IgD-negative memory B cell (primary cell): Measurements from ENCODE around the gene TOGARAM1. TPM values are rescaled to one million over a fixed set of nuclear protein-coding genes. Genes with fewer than 3 reads are reported as not detected.

Source experiments
- H3K27ac Mint-ChIP-seq, 3 donors: one replicate each; pipeline ENCODE4 v1.8.0; 2020 to 2022; ENCODE audit warnings: mild to moderate bottlenecking in 3 of 3, mixed read lengths in 3 of 3, moderate library complexity in 1 of 3
- H3K27me3 Mint-ChIP-seq: one replicate; pipeline ENCODE4 v1.8.0; 2021; ENCODE audit warnings: mixed read lengths
- H3K36me3 Mint-ChIP-seq: one replicate; pipeline ENCODE4 v1.8.0; 2020; ENCODE audit warnings: mild to moderate bottlenecking, mixed read lengths
- H3K4me1 Mint-ChIP-seq, 3 donors: one replicate each; pipeline ENCODE4 v1.8.0; 2020 to 2022; ENCODE audit warnings: mixed read lengths in 3 of 3, mild to moderate bottlenecking in 1 of 3
- H3K4me3 Mint-ChIP-seq, 4 donors: one replicate each; pipeline ENCODE4 v1.8.0; 2020 to 2022; ENCODE audit warnings: mild to moderate bottlenecking in 4 of 4, mixed read lengths in 4 of 4, moderate library complexity in 3 of 4
- H3K9me3 Mint-ChIP-seq, 3 donors: one replicate each; pipeline ENCODE4 v1.8.0; 2020 to 2021; ENCODE audit warnings: mixed read lengths in 3 of 3, mild to moderate bottlenecking in 1 of 3
- polyA plus RNA-seq: library from polyadenylated mRNA; unstranded; fragments of 300-500 nt; fragmentation: Illumina TruSeq; gene quantifications from one replicate; pipeline ENCODE4 v1.2.3, GENCODE V29; 2021

Gene TOGARAM1
- 11.0 TPM for polyA plus RNA-seq

GRCh38 chr14:44961554-44962333, at the start of gene TOGARAM1, which contains the start of gene KLHL28:
Gene TOGARAM1 (plus strand): TSS chr14:44962190. CDS start chr14:44962422, 232 bp downstream.
Gene KLHL28 (minus strand): TSS chr14:44961947. CDS start chr14:44945928, 16,019 bp downstream.
- H3K36me3 Mint-ChIP-seq: peaks cover 2% of the 10 kb centered on the region
- no peak within 1 kb of the TSS for H3K27ac Mint-ChIP-seq
- peaks cover 0 to 5% (median 0%) of the 10 kb centered on the region in 3 donors for H3K9me3 Mint-ChIP-seq
- no peak within 1 kb of the TSS for H3K4me3 Mint-ChIP-seq
- peaks cover 33 to 48% (median 43%) of the 10 kb centered on the region in 3 donors for H3K4me1 Mint-ChIP-seq
- H3K27me3 Mint-ChIP-seq: no peaks in the 10 kb centered on the region

- H3K27me3 Mint-ChIP-seq: peaks cover 15% of the 10 kb centered on the region
- H3K36me3 Mint-ChIP-seq: no peaks in the 10 kb centered on the region
- H3K9me3 Mint-ChIP-seq: peaks cover 0 to 2% (median 2%) of the 10 kb centered on the region in 3 donors
- H3K4me1 Mint-ChIP-seq: peaks cover 0 to 8% (median 1%) of the 10 kb centered on the region in 3 donors
- no peak overlapping the region for H3K27ac Mint-ChIP-seq
- H3K4me3 Mint-ChIP-seq: no peak overlapping the region
Observed at GRCh38 chr14:44914849-44915248, 47.1 kb upstream of the TOGARAM1 start.

GRCh38 chr14:44928793-44929192, 33.2 kb upstream of the TOGARAM1 start:
- H3K4me1 Mint-ChIP-seq: peaks cover 0 to 5% (median 2%) of the 10 kb centered on the region in 3 donors
- H3K27ac Mint-ChIP-seq: no peak overlapping the region
- no peaks in the 10 kb centered on the region for H3K27me3 Mint-ChIP-seq
- no peaks in the 10 kb centered on the region for H3K9me3 Mint-ChIP-seq
- H3K4me3 Mint-ChIP-seq: no peak overlapping the region
- H3K36me3 Mint-ChIP-seq: peaks cover 6% of the 10 kb centered on the region

- H3K27me3 Mint-ChIP-seq: no peaks in the 10 kb centered on the region
- no peak overlapping the region for H3K4me3 Mint-ChIP-seq
- H3K36me3 Mint-ChIP-seq: peaks cover 20% of the 10 kb centered on the region
Observed at GRCh38 chr14:44935155-44935554, 26.8 kb upstream of the TOGARAM1 start.

GRCh38 chr14:44937547-44937946, 24.4 kb upstream of the TOGARAM1 start:
- Mint-ChIP-seq H3K27me3 (no peaks in the 10 kb centered on the region), H3K4me1 (peaks cover 13 to 18% (median 14%) of the 10 kb centered on the region in 3 donors), H3K36me3 (peaks cover 29% of the 10 kb centered on the region), H3K9me3 (peaks cover 0 to 5% (median 2%) of the 10 kb centered on the region in 3 donors), H3K4me3 (no peak overlapping the region), H3K27ac (no peak overlapping the region)

More at GRCh38 chr14:44935155-44935554, 26.8 kb upstream of the TOGARAM1 start:
- H3K4me1 Mint-ChIP-seq: peaks cover 9 to 13% (median 10%) of the 10 kb centered on the region in 3 donors
- H3K9me3 Mint-ChIP-seq: peaks cover 0 to 5% (median 0%) of the 10 kb centered on the region in 3 donors
- peak overlapping the region in 1 of 3 donors; percentile 31 for H3K27ac Mint-ChIP-seq

GRCh38 chr14:44940211-44940610, 21.8 kb upstream of the TOGARAM1 start:
- Mint-ChIP-seq H3K27ac (no peak overlapping the region), H3K4me3 (no peak overlapping the region), H3K4me1 (peaks cover 13 to 15% (median 14%) of the 10 kb centered on the region in 3 donors), H3K36me3 (peaks cover 36% of the 10 kb centered on the region), H3K9me3 (peaks cover 0 to 5% (median 2%) of the 10 kb centered on the region in 3 donors), H3K27me3 (no peaks in the 10 kb centered on the region)

- Mint-ChIP-seq H3K4me3 (no peak overlapping the region), H3K4me1 (peaks cover 13 to 15% (median 14%) of the 10 kb centered on the region in 3 donors), H3K27ac (no peak overlapping the region), H3K9me3 (peaks cover 0 to 5% (median 2%) of the 10 kb centered on the region in 3 donors), H3K27me3 (no peaks in the 10 kb centered on the region), H3K36me3 (peaks cover 36% of the 10 kb centered on the region)
Observed at GRCh38 chr14:44940944-44941343, 21.0 kb upstream of the TOGARAM1 start.

GRCh38 chr14:44941591-44941990, 20.4 kb upstream of the TOGARAM1 start:
- Mint-ChIP-seq H3K27ac (peak overlapping the region in 1 of 3 donors; percentile 47), H3K4me1 (peaks cover 8 to 13% (median 8%) of the 10 kb centered on the region in 3 donors)

GRCh38 chr14:44942436-44942835, 19.6 kb upstream of the TOGARAM1 start:
- H3K36me3 Mint-ChIP-seq: peaks cover 32% of the 10 kb centered on the region
- peaks cover 0 to 5% (median 4%) of the 10 kb centered on the region in 3 donors for H3K9me3 Mint-ChIP-seq
- no peak overlapping the region for H3K4me3 Mint-ChIP-seq
- peak overlapping the region in 1 of 3 donors; percentile 47 for H3K27ac Mint-ChIP-seq
- H3K27me3 Mint-ChIP-seq: no peaks in the 10 kb centered on the region
- peaks cover 7 to 17% (median 7%) of the 10 kb centered on the region in 3 donors for H3K4me1 Mint-ChIP-seq

More at GRCh38 chr14:44941591-44941990, 20.4 kb upstream of the TOGARAM1 start:
- H3K36me3 Mint-ChIP-seq: peaks cover 31% of the 10 kb centered on the region
- H3K9me3 Mint-ChIP-seq: peaks cover 0 to 5% (median 2%) of the 10 kb centered on the region in 3 donors
- H3K27me3 Mint-ChIP-seq: no peaks in the 10 kb centered on the region
- peak overlapping the region in 1 of 4 donors; percentile 39 for H3K4me3 Mint-ChIP-seq

- H3K4me1 Mint-ChIP-seq: peaks cover 11 to 13% (median 13%) of the 10 kb centered on the region in 3 donors
- H3K4me3 Mint-ChIP-seq: no peak overlapping the region
- H3K36me3 Mint-ChIP-seq: peaks cover 31% of the 10 kb centered on the region
- peaks cover 0 to 4% (median 0%) of the 10 kb centered on the region in 3 donors for H3K9me3 Mint-ChIP-seq
- no peak overlapping the region for H3K27ac Mint-ChIP-seq
- no peaks in the 10 kb centered on the region for H3K27me3 Mint-ChIP-seq
Observed at GRCh38 chr14:44944107-44944506, 17.9 kb upstream of the TOGARAM1 start.

GRCh38 chr14:44945264-44945663, 16.7 kb upstream of the TOGARAM1 start:
- Mint-ChIP-seq H3K27ac (no peak overlapping the region), H3K4me1 (peaks cover 12 to 13% (median 13%) of the 10 kb centered on the region in 3 donors), H3K9me3 (peaks cover 0 to 4% (median 0%) of the 10 kb centered on the region in 3 donors), H3K4me3 (no peak overlapping the region), H3K36me3 (peaks cover 31% of the 10 kb centered on the region), H3K27me3 (no peaks in the 10 kb centered on the region)

GRCh38 chr14:44951051-44951450, 10.9 kb upstream of the TOGARAM1 start:
- H3K27me3 Mint-ChIP-seq: no peaks in the 10 kb centered on the region
- peaks cover 11% of the 10 kb centered on the region for H3K36me3 Mint-ChIP-seq
- no peak overlapping the region for H3K4me3 Mint-ChIP-seq
- H3K4me1 Mint-ChIP-seq: peaks cover 7 to 11% (median 10%) of the 10 kb centered on the region in 3 donors
- H3K9me3 Mint-ChIP-seq: peaks cover 0 to 2% (median 0%) of the 10 kb centered on the region in 3 donors
- H3K27ac Mint-ChIP-seq: no peak overlapping the region

- Mint-ChIP-seq H3K4me3 (no peak overlapping the region), H3K4me1 (peaks cover 6 to 18% (median 13%) of the 10 kb centered on the region in 3 donors)
Observed at GRCh38 chr14:44952391-44953110, 9.4 kb upstream of the TOGARAM1 start.

GRCh38 chr14:44954750-44955149, 7.2 kb upstream of the TOGARAM1 start:
- Mint-ChIP-seq H3K27me3 (no peaks in the 10 kb centered on the region), H3K9me3 (no peaks in the 10 kb centered on the region), H3K4me3 (no peak overlapping the region), H3K4me1 (peaks cover 10 to 19% (median 12%) of the 10 kb centered on the region in 3 donors), H3K27ac (no peak overlapping the region), H3K36me3 (no peaks in the 10 kb centered on the region)

More at GRCh38 chr14:44952391-44953110, 9.4 kb upstream of the TOGARAM1 start:
- Mint-ChIP-seq H3K27me3 (no peaks in the 10 kb centered on the region), H3K27ac (peak overlapping the region in 1 of 3 donors; percentile 23), H3K36me3 (peaks cover 5% of the 10 kb centered on the region), H3K9me3 (no peaks in the 10 kb centered on the region)

GRCh38 chr14:44955528-44955927, 6.5 kb upstream of the TOGARAM1 start:
- H3K9me3 Mint-ChIP-seq: no peaks in the 10 kb centered on the region
- H3K36me3 Mint-ChIP-seq: no peaks in the 10 kb centered on the region
- H3K27ac Mint-ChIP-seq: no peak overlapping the region
- H3K4me1 Mint-ChIP-seq: peaks cover 10 to 25% (median 19%) of the 10 kb centered on the region in 3 donors
- H3K4me3 Mint-ChIP-seq: peak overlapping the region in 1 of 4 donors; percentile 39
- H3K27me3 Mint-ChIP-seq: no peaks in the 10 kb centered on the region
